Astrocyte of the spinal cord (primary cell): ENCODE data around the gene SEMA5B.

Source experiments
- DNase-seq: peaks from one replicate; pipeline ENCODE4 v3.0.0; 2011; ENCODE audit warnings: low read depth, low spot score
- H3K4me3 ChIP-seq: 2 replicates; pipeline ENCODE4 v1.5.1; 2011; ENCODE audit warnings: low read depth, mild to moderate bottlenecking, low read length, moderate library complexity
- in situ Hi-C: cut with HindIII; loops from 2 replicates; pipeline ENCODE4 v1.10.0; 2017; ENCODE audit warnings: low sequenced_read_pairs
- TF ChIP-seq, protein P1 (sequence below): IDR thresholded peaks from 2 replicates; pipeline ENCODE4 v1.5.1; 2012; ENCODE audit warnings: low read depth, mild to moderate bottlenecking, low read length, inconsistent platforms

The SEMA5B gene

DNA sequence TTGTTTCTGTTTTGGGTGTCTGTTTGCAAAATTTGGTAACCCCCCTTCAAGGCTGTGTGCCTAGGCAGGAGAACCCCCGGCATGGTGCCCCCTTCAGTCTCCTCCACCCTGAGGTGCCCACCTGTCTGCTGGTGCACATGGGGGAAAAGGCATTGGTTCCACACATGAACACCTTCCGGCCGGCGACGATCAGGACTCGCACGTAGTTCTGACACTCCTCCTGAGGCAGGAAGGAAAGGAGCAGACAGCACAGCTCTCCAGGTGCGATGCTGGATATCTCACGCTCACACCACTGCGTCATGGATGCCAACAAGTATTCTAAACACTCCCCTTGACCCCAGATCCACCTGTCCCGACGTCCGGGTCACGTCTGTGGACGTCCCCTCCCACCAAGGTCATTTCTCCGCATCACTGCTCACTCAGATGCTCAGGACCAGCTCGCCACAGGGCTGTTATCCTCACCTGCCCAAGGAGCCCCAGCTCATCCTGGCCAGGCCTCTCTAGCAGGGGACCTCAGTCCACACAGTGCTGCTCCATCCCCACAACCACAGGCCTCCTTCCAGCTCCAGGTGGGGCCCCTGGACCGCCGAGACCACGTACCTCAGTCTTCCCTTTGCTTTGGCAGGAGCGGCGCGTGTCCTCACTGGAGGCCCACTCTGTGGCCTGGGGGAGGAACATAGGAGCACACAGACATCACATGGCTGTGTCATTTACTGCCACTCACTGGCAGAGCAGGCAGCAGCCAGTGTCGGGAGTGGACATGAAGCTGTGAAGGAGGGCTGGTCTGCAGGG is 99.0 kb downstream of the SEMA5B start:
- in situ Hi-C loops: no loop called here
- TF ChIP-seq, protein P1, sequence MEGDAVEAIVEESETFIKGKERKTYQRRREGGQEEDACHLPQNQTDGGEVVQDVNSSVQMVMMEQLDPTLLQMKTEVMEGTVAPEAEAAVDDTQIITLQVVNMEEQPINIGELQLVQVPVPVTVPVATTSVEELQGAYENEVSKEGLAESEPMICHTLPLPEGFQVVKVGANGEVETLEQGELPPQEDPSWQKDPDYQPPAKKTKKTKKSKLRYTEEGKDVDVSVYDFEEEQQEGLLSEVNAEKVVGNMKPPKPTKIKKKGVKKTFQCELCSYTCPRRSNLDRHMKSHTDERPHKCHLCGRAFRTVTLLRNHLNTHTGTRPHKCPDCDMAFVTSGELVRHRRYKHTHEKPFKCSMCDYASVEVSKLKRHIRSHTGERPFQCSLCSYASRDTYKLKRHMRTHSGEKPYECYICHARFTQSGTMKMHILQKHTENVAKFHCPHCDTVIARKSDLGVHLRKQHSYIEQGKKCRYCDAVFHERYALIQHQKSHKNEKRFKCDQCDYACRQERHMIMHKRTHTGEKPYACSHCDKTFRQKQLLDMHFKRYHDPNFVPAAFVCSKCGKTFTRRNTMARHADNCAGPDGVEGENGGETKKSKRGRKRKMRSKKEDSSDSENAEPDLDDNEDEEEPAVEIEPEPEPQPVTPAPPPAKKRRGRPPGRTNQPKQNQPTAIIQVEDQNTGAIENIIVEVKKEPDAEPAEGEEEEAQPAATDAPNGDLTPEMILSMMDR: no peak
- no peak overlapping the region for H3K4me3 ChIP-seq
- no peak for DNase-seq

DNA sequence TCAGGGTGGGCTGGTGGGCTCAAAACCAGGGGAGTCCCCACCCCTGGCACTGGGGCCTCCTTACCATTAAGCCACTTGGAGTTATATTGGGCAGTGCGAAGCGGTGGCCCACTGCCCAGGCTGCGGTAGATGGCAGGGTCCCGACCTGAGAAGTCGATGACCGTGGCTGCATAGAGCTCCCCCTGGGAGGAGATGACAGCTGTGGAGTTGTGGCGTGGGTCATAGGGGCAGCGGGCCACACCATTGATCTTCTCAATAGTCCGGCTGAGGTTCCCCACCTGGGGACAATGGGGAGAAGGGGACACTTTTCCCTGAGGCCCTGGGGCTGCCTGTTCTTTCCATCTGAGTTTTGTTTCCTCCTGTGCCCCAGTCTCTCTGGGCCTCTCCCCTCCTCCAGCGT is 99.8 kb downstream of the SEMA5B start:
- no peak for DNase-seq
- in situ Hi-C loops: no loop called here
- TF ChIP-seq, protein P1: no peak
- no peak overlapping the region for H3K4me3 ChIP-seq

DNA sequence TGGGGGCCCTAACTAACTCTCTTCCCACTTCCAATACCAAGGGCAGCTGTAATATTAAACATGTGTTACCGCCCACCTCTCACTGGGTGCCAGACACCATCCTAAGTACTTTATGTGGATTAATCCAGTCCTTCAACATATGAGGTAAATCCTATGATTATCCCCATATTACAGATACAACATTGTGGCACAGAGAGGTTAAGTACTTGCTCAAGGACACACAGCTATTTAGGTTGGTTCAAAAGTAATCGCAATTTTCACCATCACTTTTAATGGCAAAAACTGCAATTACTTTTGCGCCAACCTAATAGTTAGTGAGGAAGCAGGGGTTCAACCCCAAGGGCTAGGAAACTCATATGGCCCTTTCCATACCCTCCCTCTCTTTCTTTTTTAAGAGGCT is 100.8 kb downstream of the SEMA5B start:
- no peak overlapping the region for H3K4me3 ChIP-seq
- no peak for DNase-seq
- in situ Hi-C loops: no loop called here
- TF ChIP-seq, protein P1: no peak

DNA sequence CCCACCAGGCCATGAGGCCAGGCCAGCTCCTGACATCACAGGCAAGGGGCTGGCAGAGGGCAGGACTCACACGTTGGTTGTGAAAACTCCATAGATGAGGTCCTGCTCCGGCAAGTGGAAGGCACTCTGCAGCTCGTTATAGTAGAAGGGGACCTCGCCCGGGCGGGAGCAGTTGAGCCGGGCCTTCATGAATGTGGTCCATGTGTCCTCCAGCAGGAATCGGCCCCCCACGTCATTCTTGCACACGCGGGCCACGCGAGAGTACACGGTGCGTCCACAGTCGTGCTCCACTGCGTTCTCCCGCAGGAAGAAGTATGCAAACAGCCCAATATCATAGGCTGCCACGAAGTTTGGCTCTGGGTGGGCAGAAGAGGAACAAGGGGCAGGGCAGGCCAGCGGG is 101.2 kb downstream of the SEMA5B start:
- TF ChIP-seq, protein P1: no peak
- in situ Hi-C loops: no loop called here

DNA sequence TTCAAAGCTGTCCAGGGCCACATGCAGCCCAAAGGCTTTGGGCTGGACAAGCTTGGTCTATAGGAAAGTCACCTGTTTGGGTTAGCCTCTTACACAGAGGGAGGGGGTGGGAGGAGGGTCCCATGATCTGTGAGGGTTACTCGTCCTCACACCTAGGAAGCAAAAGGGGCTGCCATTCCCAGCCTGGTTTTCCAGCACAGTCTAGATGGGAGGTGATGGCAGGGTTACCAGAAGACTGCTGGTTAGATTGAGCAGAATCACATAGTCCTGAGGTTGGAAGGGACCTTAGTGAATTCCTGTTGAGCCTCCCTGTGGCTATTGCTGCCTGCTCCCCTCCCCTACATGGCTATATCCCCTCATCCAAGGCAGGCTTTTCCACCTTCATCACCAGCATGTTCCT is 101.8 kb downstream of the SEMA5B start:
- in situ Hi-C loops: no loop called here
- TF ChIP-seq, protein P1: no peak
- DNase-seq: no peak

More for the DNA sequence above, 101.2 kb downstream of the SEMA5B start:
- DNase-seq: no peak
- H3K4me3 ChIP-seq: no peak overlapping the region

DNA sequence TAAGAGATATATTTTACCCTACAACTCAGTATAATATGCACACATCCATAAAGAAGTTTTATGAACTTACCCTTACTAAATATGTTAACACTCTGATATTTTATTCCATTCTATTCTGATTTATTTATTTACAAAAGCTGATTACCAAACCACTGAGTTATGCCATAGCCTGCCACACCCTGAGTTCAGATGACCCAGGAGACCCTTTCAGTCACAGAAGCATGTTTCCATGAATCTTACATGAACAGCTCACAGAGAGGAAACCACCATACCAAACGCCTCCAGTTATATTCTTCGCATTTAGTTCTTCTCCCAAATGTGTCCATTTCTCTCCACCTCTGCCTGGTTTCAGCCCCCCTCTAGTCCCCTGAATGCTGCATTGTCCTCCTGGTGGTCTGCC is 103.5 kb downstream of the SEMA5B start:
- no peak for DNase-seq
- H3K4me3 ChIP-seq: no peak overlapping the region
- in situ Hi-C loops: no loop called here
- TF ChIP-seq, protein P1: no peak

More for the DNA sequence above, 101.8 kb downstream of the SEMA5B start:
- no peak overlapping the region for H3K4me3 ChIP-seq
